Trophoblast cell (in vitro differentiated cells and primary cell): ENCODE results near the gene SERINC2.
"Not testable (repeated sequence)": the region's sequence is repeated elsewhere in the genome, so short reads cannot be mapped to it uniquely, and the experiment has no call there.

Experiments used
- DNase-seq, 2 donors: peaks; one replicate each; pipeline ENCODE4 v3.0.0-alpha.2; 2016
- H2AFZ ChIP-seq: 2 replicates; pipeline ENCODE4 v1.6.1; 2013; ENCODE audit warnings: low read length, moderate library complexity, mild to moderate bottlenecking; ENCODE audit not compliant: insufficient read depth, poor library complexity
- H2AK5ac ChIP-seq: 2 replicates; pipeline ENCODE4 v1.6.1; 2013; ENCODE audit warnings: mild to moderate bottlenecking, low read length
- H2BK120ac ChIP-seq: 2 replicates; pipeline ENCODE4 v1.6.1; 2013; ENCODE audit warnings: low read length, mild to moderate bottlenecking, moderate library complexity; ENCODE audit not compliant: insufficient read depth, poor library complexity
- H2BK12ac ChIP-seq: 2 replicates; pipeline ENCODE4 v1.6.1; 2013; ENCODE audit warnings: mild to moderate bottlenecking, low read length, moderate library complexity
- H2BK5ac ChIP-seq: 2 replicates; pipeline ENCODE4 v1.6.1; 2013; ENCODE audit warnings: low read length, low read depth, moderate library complexity, mild to moderate bottlenecking; ENCODE audit not compliant: poor library complexity
- H3K14ac ChIP-seq: 2 replicates; pipeline ENCODE4 v1.6.1; 2013; ENCODE audit warnings: mild to moderate bottlenecking, low read length
- H3K18ac ChIP-seq: 2 replicates; pipeline ENCODE4 v1.6.1; 2013; ENCODE audit warnings: mild to moderate bottlenecking, low read length
- H3K23ac ChIP-seq: 2 replicates; pipeline ENCODE4 v1.6.1; 2013; ENCODE audit warnings: low read length
- H3K27ac ChIP-seq: 2 replicates; pipeline ENCODE4 v1.5.1; 2013; ENCODE audit warnings: low read depth, mild to moderate bottlenecking, inconsistent platforms, low read length, moderate library complexity
- H3K27me3 ChIP-seq: 2 replicates; pipeline ENCODE4 v1.6.1; 2013; ENCODE audit warnings: inconsistent platforms, mild to moderate bottlenecking, low read length, moderate library complexity; ENCODE audit not compliant: insufficient read depth
- H3K36me3 ChIP-seq, 2 experiments: 1 replicate in 1 of 2; 2 replicates in 1 of 2; pipeline ENCODE4 v1.6.1; 2013; ENCODE audit warnings: low read length in 2 of 2, mild to moderate bottlenecking in 2 of 2, moderate library complexity in 1 of 2; ENCODE audit not compliant: insufficient read depth in 2 of 2, control insufficient read depth in 1 of 2
- H3K4ac ChIP-seq: 2 replicates; pipeline ENCODE4 v1.6.1; 2013; ENCODE audit warnings: low read depth, mild to moderate bottlenecking, low read length, moderate library complexity
- H3K4me1 ChIP-seq, 2 experiments: 1 replicate in 1 of 2; 2 replicates in 1 of 2; pipeline ENCODE4 v1.6.1; 2013; ENCODE audit warnings: low read length in 2 of 2, mild to moderate bottlenecking in 2 of 2, moderate library complexity in 1 of 2; ENCODE audit not compliant: insufficient read depth in 2 of 2, control insufficient read depth in 1 of 2
- H3K4me2 ChIP-seq: 2 replicates; pipeline ENCODE4 v1.6.1; 2013; ENCODE audit warnings: inconsistent platforms, mild to moderate bottlenecking, low read length, moderate library complexity
- H3K4me3 ChIP-seq: 2 replicates; pipeline ENCODE4 v1.5.1; 2013; ENCODE audit warnings: mild to moderate bottlenecking, low read depth, low read length, inconsistent platforms
- H3K79me1 ChIP-seq: one replicate; pipeline ENCODE4 v1.6.1; 2013; ENCODE audit warnings: low read length
- H3K79me2 ChIP-seq: 2 replicates; pipeline ENCODE4 v1.6.1; 2013; ENCODE audit warnings: low read length, mild to moderate bottlenecking; ENCODE audit not compliant: control insufficient read depth, insufficient read depth, poor library complexity
- H3K9ac ChIP-seq: 2 replicates; pipeline ENCODE4 v1.6.1; 2013; ENCODE audit warnings: mild to moderate bottlenecking, low read length
- H3K9me3 ChIP-seq: 2 replicates; pipeline ENCODE4 v1.6.1; 2013; ENCODE audit warnings: low read depth, mild to moderate bottlenecking, control low read depth, inconsistent platforms, low read length; ENCODE audit not compliant: insufficient read depth
- H4K12ac ChIP-seq: 2 replicates; pipeline ENCODE4 v1.6.1; 2013; ENCODE audit warnings: low read depth, mild to moderate bottlenecking, low read length, moderate library complexity
- H4K8ac ChIP-seq: 2 replicates; pipeline ENCODE4 v1.6.1; 2013; ENCODE audit warnings: low read depth, mild to moderate bottlenecking, low read length, moderate library complexity
- H4K91ac ChIP-seq: one replicate; pipeline ENCODE4 v1.6.1; 2013; ENCODE audit warnings: low read depth, mild to moderate bottlenecking, low read length, moderate library complexity
- WGBS: extraction: QIAGEN DNeasy Blood & Tissue Kit; methylation state at CpG from one replicate; pipeline ENCODE4 v1.1.7; 2013; ENCODE audit warnings: missing lambda C conversion rate; ENCODE audit not compliant: insufficient read length, insufficient coverage; ENCODE audit errors: extremely low coverage; 5-methylcytosine and 5-hydroxymethylcytosine counted together

Gene SERINC2

GRCh38 chr1:31476891-31477846, 64.2 kb downstream of the SERINC2 start:
- Histone ChIP-seq H3K18ac (peak overlapping the region; percentile 73), H4K91ac (peak overlapping the region; percentile 86), H2BK120ac (peak overlapping the region; percentile 89), H3K9me3 (peaks cover 2% of the 10 kb centered on the region), H3K36me3 (no peaks in the 10 kb centered on the region), H2BK5ac (peak overlapping the region; percentile 91), H4K12ac (peak overlapping the region; percentile 14), H3K79me1 (peaks cover 13% of the 10 kb centered on the region), H4K8ac (peak overlapping the region; percentile 73), H3K14ac (peak overlapping the region; percentile 76), H3K4me3 (no peak overlapping the region), H2AFZ (peak overlapping the region; percentile 69), H3K4me1 (peaks cover 11 to 16% of the 10 kb centered on the region in 2 experiments), H3K79me2 (peaks cover 3% of the 10 kb centered on the region), H3K4me2 (peak overlapping the region; percentile 51), H3K23ac (no peak overlapping the region), H3K4ac (peak overlapping the region; percentile 57), H2BK12ac (peak overlapping the region; percentile 91), H3K9ac (no peak overlapping the region), H3K27me3 (no peaks in the 10 kb centered on the region), H3K27ac (peak overlapping the region; percentile 91), H2AK5ac (peak overlapping the region; percentile 18)
- DNase-seq: peak; percentile 83 to 90
- no CpG with 5 or more reads among the region's 10 CpGs for WGBS

- peak overlapping the region; percentile 73 for H3K14ac ChIP-seq
- WGBS: no CpG with 5 or more reads among the region's 2 CpGs
Measured at GRCh38 chr1:31478167-31478566, 65.2 kb downstream of the SERINC2 start.

GRCh38 chr1:31479811-31480210, 66.8 kb downstream of the SERINC2 start:
- H3K18ac ChIP-seq: no peak overlapping the region
- no peak overlapping the region for H3K14ac ChIP-seq
- H2BK120ac ChIP-seq: no peak overlapping the region
- peaks cover 11% of the 10 kb centered on the region for H3K79me1 ChIP-seq
- H4K12ac ChIP-seq: no peak overlapping the region
- no peak overlapping the region for H2BK5ac ChIP-seq
- no peak overlapping the region for H3K9ac ChIP-seq
- H2AK5ac ChIP-seq: no peak overlapping the region
- H3K23ac ChIP-seq: no peak overlapping the region
- no peak overlapping the region for H2BK12ac ChIP-seq
- H3K79me2 ChIP-seq: peaks cover 3% of the 10 kb centered on the region
- H3K4me3 ChIP-seq: no peak overlapping the region
- H3K27ac ChIP-seq: no peak overlapping the region
- H3K36me3 ChIP-seq: no peaks in the 10 kb centered on the region
- no peak overlapping the region for H4K91ac ChIP-seq
- H3K4me1 ChIP-seq: peaks cover 11 to 18% of the 10 kb centered on the region in 2 experiments
- H2AFZ ChIP-seq: no peak overlapping the region
- no peak overlapping the region for H3K4ac ChIP-seq
- no peaks in the 10 kb centered on the region for H3K27me3 ChIP-seq
- H3K4me2 ChIP-seq: no peak overlapping the region
- DNase-seq: no peak
- H3K9me3 ChIP-seq: peaks cover 2% of the 10 kb centered on the region
- no CpG with 5 or more reads among the region's 2 CpGs for WGBS
- no peak overlapping the region for H4K8ac ChIP-seq

More at GRCh38 chr1:31478167-31478566, 65.2 kb downstream of the SERINC2 start:
- Histone ChIP-seq H3K27me3 (no peaks in the 10 kb centered on the region), H2BK120ac (peak overlapping the region; percentile 89), H3K9ac (no peak overlapping the region), H3K79me2 (peaks cover 3% of the 10 kb centered on the region), H4K12ac (no peak overlapping the region), H3K9me3 (peaks cover 2% of the 10 kb centered on the region), H2BK12ac (peak overlapping the region; percentile 91), H2AFZ (peak overlapping the region; percentile 27), H4K8ac (peak overlapping the region; percentile 73), H3K36me3 (no peaks in the 10 kb centered on the region), H3K4ac (no peak overlapping the region), H4K91ac (peak overlapping the region; percentile 86), H3K4me3 (no peak overlapping the region), H3K23ac (no peak overlapping the region), H3K4me2 (no peak overlapping the region), H2BK5ac (peak overlapping the region; percentile 91), H3K18ac (peak overlapping the region; percentile 58), H3K4me1 (peaks cover 11 to 16% of the 10 kb centered on the region in 2 experiments), H3K27ac (peak overlapping the region; percentile 91), H3K79me1 (peaks cover 11% of the 10 kb centered on the region), H2AK5ac (no peak overlapping the region)
- no peak for DNase-seq

GRCh38 chr1:31480426-31480825, 67.4 kb downstream of the SERINC2 start:
- not testable (repeated sequence) for H4K8ac ChIP-seq, H3K4ac ChIP-seq, H2AK5ac ChIP-seq, H3K18ac ChIP-seq, H3K4me2 ChIP-seq, H3K36me3 ChIP-seq, H3K14ac ChIP-seq, H4K12ac ChIP-seq, H3K9ac ChIP-seq, H3K23ac ChIP-seq, H3K4me3 ChIP-seq, H4K91ac ChIP-seq, DNase-seq, H2BK5ac ChIP-seq, H3K27me3 ChIP-seq, H3K79me2 ChIP-seq, H2AFZ ChIP-seq, H2BK120ac ChIP-seq, H3K9me3 ChIP-seq, H2BK12ac ChIP-seq, H3K27ac ChIP-seq
- Histone ChIP-seq H3K4me1 (peaks cover 11 to 18% of the 10 kb centered on the region in 2 experiments), H3K79me1 (peaks cover 11% of the 10 kb centered on the region)
- no CpG with 5 or more reads among the region's 4 CpGs for WGBS
